AG09309 (cell line): ENCODE results near the gene SCLT1.

Source experiments
- DNase-seq: peaks from one replicate; pipeline ENCODE4 v3.0.0-alpha.2; 2010; ENCODE audit warnings: low read depth
- H3K4me3 ChIP-seq: 2 replicates; pipeline ENCODE4 v1.5.1; 2011; ENCODE audit warnings: mild to moderate bottlenecking, low read depth, low read length, moderate library complexity; ENCODE audit not compliant: control insufficient read depth
- CTCF ChIP-seq: IDR thresholded peaks from 2 replicates; pipeline ENCODE4 v1.5.1; 2011; ENCODE audit warnings: mild to moderate bottlenecking, low read depth, low read length, inconsistent platforms; ENCODE audit not compliant: insufficient read depth, control insufficient read depth; ENCODE audit errors: missing control alignments

The SCLT1 gene

GRCh38 chr4:128863312-128864075 lies 229.8 kb downstream of the SCLT1 start:
- peak; percentile 88 for TF ChIP-seq CTCF
- DNase-seq = no peak
- no peak overlapping the region for H3K4me3 ChIP-seq

GRCh38 chr4:128862608-128863311 lies 230.6 kb downstream of the SCLT1 start:
- TF ChIP-seq CTCF = no peak
- DNase-seq = no peak
- no peak overlapping the region for H3K4me3 ChIP-seq

GRCh38 chr4:128861856-128862518 lies 231.4 kb downstream of the SCLT1 start:
- H3K4me3 ChIP-seq = no peak overlapping the region
- DNase-seq = no peak
- no peak for TF ChIP-seq CTCF

GRCh38 chr4:128859887-128860677 lies 233.3 kb downstream of the SCLT1 start:
- H3K4me3 ChIP-seq = no peak overlapping the region
- TF ChIP-seq CTCF = no peak
- peak; percentile 39 for DNase-seq

GRCh38 chr4:128858879-128859671 lies 234.3 kb downstream of the SCLT1 start:
- TF ChIP-seq CTCF = no peak
- H3K4me3 ChIP-seq = no peak overlapping the region
- DNase-seq = peak; percentile 52

- no peak for TF ChIP-seq CTCF
- H3K4me3 ChIP-seq = no peak overlapping the region
Measured at GRCh38 chr4:128856246-128856645, 237.1 kb downstream of the SCLT1 start.

More at GRCh38 chr4:128856246-128856645, 237.1 kb downstream of the SCLT1 start:
- no peak for DNase-seq
